ENCODE data around the gene IDI2. TPM values are rescaled to one million over a fixed set of nuclear protein-coding genes. Genes with fewer than 3 reads are reported as not detected.

Gene IDI2
- total and polyA plus RNA-seq, 2 experiments from 2014 or later = not detected

DNA sequence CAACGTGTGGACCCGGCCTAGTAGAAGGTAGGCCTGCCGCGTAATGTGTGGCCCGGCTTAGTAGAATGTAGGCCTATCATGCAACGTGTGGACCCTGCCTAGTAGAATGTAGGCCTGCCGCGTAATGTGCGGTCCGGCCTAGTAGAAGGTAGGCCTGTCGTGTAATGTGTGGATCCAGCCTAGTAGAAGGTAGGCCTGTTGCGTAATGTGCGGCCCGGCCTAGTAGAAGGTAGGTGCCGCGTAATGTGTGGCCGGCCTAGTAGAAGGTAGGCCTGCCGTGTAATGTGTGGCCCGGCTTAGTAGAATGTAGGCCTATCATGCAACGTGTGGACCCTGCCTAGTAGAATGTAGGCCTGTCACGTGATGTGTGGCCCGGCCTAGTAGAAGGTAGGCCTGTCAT, 49.3 kb downstream of the IDI2 start:
- Histone ChIP-seq H3K4me1 (ENCODE audit: low read depth) (no peaks in the 10 kb centered on the region), H3K27ac (no peak overlapping the region), H3K4me3 (no peak overlapping the region), H3K27me3 (no peaks in the 10 kb centered on the region), H3K36me3 (no peaks in the 10 kb centered on the region), H3K9me3 (ENCODE audit: low read depth) (no peaks in the 10 kb centered on the region)
- TF ChIP-seq, protein P1, sequence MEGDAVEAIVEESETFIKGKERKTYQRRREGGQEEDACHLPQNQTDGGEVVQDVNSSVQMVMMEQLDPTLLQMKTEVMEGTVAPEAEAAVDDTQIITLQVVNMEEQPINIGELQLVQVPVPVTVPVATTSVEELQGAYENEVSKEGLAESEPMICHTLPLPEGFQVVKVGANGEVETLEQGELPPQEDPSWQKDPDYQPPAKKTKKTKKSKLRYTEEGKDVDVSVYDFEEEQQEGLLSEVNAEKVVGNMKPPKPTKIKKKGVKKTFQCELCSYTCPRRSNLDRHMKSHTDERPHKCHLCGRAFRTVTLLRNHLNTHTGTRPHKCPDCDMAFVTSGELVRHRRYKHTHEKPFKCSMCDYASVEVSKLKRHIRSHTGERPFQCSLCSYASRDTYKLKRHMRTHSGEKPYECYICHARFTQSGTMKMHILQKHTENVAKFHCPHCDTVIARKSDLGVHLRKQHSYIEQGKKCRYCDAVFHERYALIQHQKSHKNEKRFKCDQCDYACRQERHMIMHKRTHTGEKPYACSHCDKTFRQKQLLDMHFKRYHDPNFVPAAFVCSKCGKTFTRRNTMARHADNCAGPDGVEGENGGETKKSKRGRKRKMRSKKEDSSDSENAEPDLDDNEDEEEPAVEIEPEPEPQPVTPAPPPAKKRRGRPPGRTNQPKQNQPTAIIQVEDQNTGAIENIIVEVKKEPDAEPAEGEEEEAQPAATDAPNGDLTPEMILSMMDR (IDR thresholded peaks at IDR 0.05; ENCODE audit: low read depth, low read length) = no peak
- DNase-seq (ENCODE audit: low read depth in 1 of 2, low spot score in 1 of 2) = no peak

DNA sequence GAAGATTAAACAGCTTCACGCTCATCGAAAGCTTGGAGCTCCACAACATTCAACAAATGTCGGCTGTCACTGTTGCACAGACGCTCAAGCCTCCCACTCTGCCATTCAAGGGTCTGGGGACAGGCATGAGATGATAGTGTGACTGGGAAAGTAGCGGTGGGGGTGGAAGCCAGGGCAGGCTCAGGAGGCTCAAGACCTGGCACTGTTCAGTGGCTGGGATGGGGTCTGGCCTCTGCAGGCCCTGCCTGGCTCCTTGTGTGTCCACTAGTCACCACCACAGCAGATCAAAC, 50.9 kb downstream of the IDI2 start:
- peaks cover 11% of the 10 kb centered on the region for H3K4me1 ChIP-seq (ENCODE audit: low read depth)
- H3K27ac ChIP-seq = peak overlapping the region; percentile 54
- TF ChIP-seq, protein P1 (IDR thresholded peaks at IDR 0.05; ENCODE audit: low read depth, low read length) = no peak
- DNase-seq (ENCODE audit: low read depth in 1 of 2, low spot score in 1 of 2) = no peak
- H3K9me3 ChIP-seq (ENCODE audit: low read depth) = no peaks in the 10 kb centered on the region
- no peaks in the 10 kb centered on the region for H3K36me3 ChIP-seq
- no peaks in the 10 kb centered on the region for H3K27me3 ChIP-seq
- no peak overlapping the region for H3K4me3 ChIP-seq

- H3K9me3 ChIP-seq (ENCODE audit: low read depth) = no peaks in the 10 kb centered on the region
These were observed 51.4 kb downstream of the IDI2 start for GRCh38 chr10:974038-974784.

DNA sequence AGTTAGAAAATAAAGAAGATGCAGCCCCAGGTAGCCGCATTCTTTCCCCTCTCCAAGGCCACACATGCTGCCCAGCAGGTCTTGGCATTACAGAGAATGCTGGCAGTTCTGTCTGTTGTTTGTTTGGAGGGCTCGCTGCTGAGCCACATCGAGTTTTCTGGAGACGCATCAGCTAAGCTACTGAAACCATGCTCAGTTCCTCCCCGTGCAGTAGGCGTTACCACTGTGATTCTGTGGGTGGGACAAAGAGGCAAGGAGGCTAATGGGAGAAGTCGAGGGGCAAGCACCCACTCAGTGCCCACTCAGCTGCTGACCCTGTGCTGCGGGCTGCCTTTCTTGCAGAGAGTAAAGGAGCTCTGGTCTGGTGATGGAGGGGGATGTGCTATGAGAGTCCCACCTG, 52.9 kb downstream of the IDI2 start:
- Histone ChIP-seq H3K9me3 (ENCODE audit: low read depth) (no peaks in the 10 kb centered on the region), H3K4me1 (ENCODE audit: low read depth) (peaks cover 11% of the 10 kb centered on the region), H3K27ac (no peak overlapping the region), H3K4me3 (no peak overlapping the region), H3K27me3 (no peaks in the 10 kb centered on the region), H3K36me3 (no peaks in the 10 kb centered on the region)
- TF ChIP-seq, protein P1 (IDR thresholded peaks at IDR 0.05; ENCODE audit: low read depth, low read length) = no peak
- no peak for DNase-seq (ENCODE audit: low read depth in 1 of 2, low spot score in 1 of 2)

More at GRCh38 chr10:974038-974784, 51.4 kb downstream of the IDI2 start:
- TF ChIP-seq, protein P1 (IDR thresholded peaks at IDR 0.05; ENCODE audit: low read depth, low read length) = no peak
- Histone ChIP-seq H3K27me3 (no peaks in the 10 kb centered on the region), H3K36me3 (no peaks in the 10 kb centered on the region), H3K4me1 (ENCODE audit: low read depth) (peaks cover 11% of the 10 kb centered on the region), H3K4me3 (no peak overlapping the region), H3K27ac (peak overlapping the region; percentile 54)
- peak in 1 of 2 donors; percentile 3 for DNase-seq (ENCODE audit: low read depth in 1 of 2, low spot score in 1 of 2)

DNA sequence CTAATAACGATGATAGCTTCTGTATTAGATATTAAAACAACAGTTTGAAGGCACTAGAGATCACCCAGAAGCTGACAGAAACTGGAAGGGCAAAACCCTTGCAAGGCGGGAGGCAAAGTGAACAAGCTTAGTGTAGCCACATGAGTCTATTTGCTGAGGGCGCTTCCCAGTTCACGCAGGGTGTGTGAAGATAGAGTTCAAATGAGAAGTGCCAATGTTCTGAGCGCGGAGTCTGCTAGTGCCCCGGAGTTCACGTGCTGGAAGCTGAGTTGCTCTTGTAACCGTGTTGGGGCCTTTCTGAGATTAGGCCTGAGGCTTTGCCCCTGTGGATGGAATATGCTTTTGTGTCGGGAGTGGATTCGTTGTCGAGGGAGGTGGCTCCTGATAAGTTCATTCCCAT, 54.0 kb downstream of the IDI2 start:
- H3K27me3 ChIP-seq = no peaks in the 10 kb centered on the region
- H3K9me3 ChIP-seq (ENCODE audit: low read depth) = no peaks in the 10 kb centered on the region
- H3K4me3 ChIP-seq = no peak overlapping the region
- H3K36me3 ChIP-seq = no peaks in the 10 kb centered on the region
- TF ChIP-seq, protein P1 (IDR thresholded peaks at IDR 0.05; ENCODE audit: low read depth, low read length) = no peak
- DNase-seq (ENCODE audit: low read depth in 1 of 2, low spot score in 1 of 2) = no peak
- H3K4me1 ChIP-seq (ENCODE audit: low read depth) = peaks cover 11% of the 10 kb centered on the region
- no peak overlapping the region for H3K27ac ChIP-seq
